ENCODE results near the gene STARD10.

The STARD10 gene

DNA sequence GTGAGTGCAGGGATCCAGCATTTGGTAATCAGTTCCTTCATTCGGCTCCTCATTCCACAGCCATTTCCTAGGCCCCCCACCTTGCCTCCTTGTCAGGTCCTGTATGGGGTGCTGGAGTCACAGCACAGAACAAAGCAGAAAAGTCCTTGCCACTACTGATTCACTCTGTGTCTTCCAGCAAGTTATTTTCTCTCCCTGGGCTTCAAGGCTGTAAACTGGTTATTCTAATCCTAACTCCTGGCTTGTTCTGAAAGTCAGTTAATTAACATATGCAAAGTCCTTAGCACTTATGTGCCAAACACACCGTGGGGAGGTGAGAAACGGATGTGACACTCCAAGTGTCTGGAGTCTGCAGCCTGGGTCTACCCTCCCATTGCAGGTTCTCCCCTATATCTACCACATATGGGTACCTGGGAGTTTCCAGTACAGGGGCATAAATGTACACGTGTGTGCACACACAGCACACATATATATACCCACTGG, 89.0 kb downstream of the STARD10 start:
- Histone ChIP-seq H3K9me3 (ENCODE audit: low read length) (no peaks in the 10 kb centered on the region), H2AFZ (ENCODE audit: low read length) (no peak overlapping the region), H3K27ac (ENCODE audit: low read depth, low read length, poor library complexity, severe bottlenecking) (no peak overlapping the region), H3K9me2 (ENCODE audit: low read depth, low read length) (no peaks in the 10 kb centered on the region), H3K9ac (ENCODE audit: low read length) (no peak overlapping the region), H4K20me1 (ENCODE audit: insufficient read depth, low read length) (no peaks in the 10 kb centered on the region), H3K36me3 (ENCODE audit: insufficient read depth, low read length) (peaks cover 79% of the 10 kb centered on the region; the same call in 1 of the 2 replicates), H3K27me3 (ENCODE audit: insufficient read depth, low read length) (no peaks in the 10 kb centered on the region), H3K4me1 (ENCODE audit: insufficient read depth, low read length, severe bottlenecking) (no peaks in the 10 kb centered on the region), H3K4me3 (ENCODE audit: low read depth, low read length, poor library complexity, severe bottlenecking) (no peak overlapping the region), H3K4me2 (ENCODE audit: low read length) (no peak overlapping the region), H3K79me2 (ENCODE audit: insufficient read depth, low read length) (no peaks in the 10 kb centered on the region), H3F3A (ENCODE audit: insufficient read depth, low read length) (no peaks in the 10 kb centered on the region)
- no peak for TF ChIP-seq EZH2 (IDR thresholded peaks at IDR 0.05; ENCODE audit: borderline replicate concordance, low read length)
